Large intestine (tissue), 3 donors: Measurements from ENCODE around the gene CDH13. TPM values are rescaled to one million over a fixed set of nuclear protein-coding genes. Genes with fewer than 3 reads are reported as not detected.

ENCODE experiments used
- DNase-seq, 2 donors: peaks; one replicate each; pipeline versions ENCODE4 v3.0.0 to v3.0.0-alpha.2; 2013
- H3K27ac ChIP-seq: one replicate; pipeline ENCODE4 v1.5.1; 2013; ENCODE audit warnings: low read length
- H3K27me3 ChIP-seq: 2 replicates; pipeline ENCODE4 v1.6.1; 2013; ENCODE audit warnings: low read length; ENCODE audit not compliant: control insufficient read depth, insufficient read depth
- H3K36me3 ChIP-seq: 2 replicates; pipeline ENCODE4 v1.6.1; 2013; ENCODE audit warnings: low read length; ENCODE audit not compliant: control insufficient read depth, insufficient read depth
- H3K4me1 ChIP-seq: one replicate; pipeline ENCODE4 v1.6.1; 2013; ENCODE audit warnings: low read length; ENCODE audit not compliant: control insufficient read depth, insufficient read depth
- H3K4me3 ChIP-seq: one replicate; pipeline ENCODE4 v1.5.1; 2013; ENCODE audit warnings: low read length
- H3K9me3 ChIP-seq: one replicate; pipeline ENCODE4 v1.6.1; 2013; ENCODE audit warnings: mild to moderate bottlenecking, low read depth, low read length, moderate library complexity; ENCODE audit not compliant: control insufficient read depth
- WGBS: methylation state at CpG from one replicate; pipeline ENCODE4 v1.1.5; 2013; ENCODE audit warnings: low lambda C conversion rate; ENCODE audit not compliant: insufficient coverage; 5-methylcytosine and 5-hydroxymethylcytosine counted together
- polyA plus RNA-seq: library from polyadenylated mRNA; unstranded; fragments of 120-200 nt; gene quantifications from one replicate; pipeline ENCODE4 v1.2.1, GENCODE V29; 2013

The CDH13 gene
- polyA plus RNA-seq, 1 donor = 17.1 TPM

- WGBS = no CpG with 5 or more reads among the region's 3 CpGs
- peak in 1 of 2 donors; percentile 16 for DNase-seq
- no peaks in the 10 kb centered on the region for H3K27me3 ChIP-seq
These were observed 9.7 kb downstream of the CDH13 start for GRCh38 chr16:82636485-82636884.

GRCh38 chr16:82636958-82637357 lies 10.2 kb downstream of the CDH13 start:
- Histone ChIP-seq H3K27me3 (no peaks in the 10 kb centered on the region), H3K9me3 (no peaks in the 10 kb centered on the region), H3K27ac (no peak overlapping the region), H3K4me3 (no peak overlapping the region), H3K36me3 (no peaks in the 10 kb centered on the region), H3K4me1 (no peaks in the 10 kb centered on the region)
- no CpG with 5 or more reads among the region's 3 CpGs for WGBS
- no peak for DNase-seq

More at GRCh38 chr16:82636485-82636884, 9.7 kb downstream of the CDH13 start:
- no peaks in the 10 kb centered on the region for H3K36me3 ChIP-seq
- H3K9me3 ChIP-seq = no peaks in the 10 kb centered on the region
- H3K4me1 ChIP-seq = no peaks in the 10 kb centered on the region
- H3K4me3 ChIP-seq = no peak overlapping the region
- no peak overlapping the region for H3K27ac ChIP-seq

GRCh38 chr16:82638095-82638798 lies 11.5 kb downstream of the CDH13 start:
- no peaks in the 10 kb centered on the region for H3K9me3 ChIP-seq
- no peaks in the 10 kb centered on the region for H3K4me1 ChIP-seq
- WGBS = 100% methylated on average over 1 of the region's 4 CpGs
- no peaks in the 10 kb centered on the region for H3K36me3 ChIP-seq
- no peak overlapping the region for H3K4me3 ChIP-seq
- H3K27me3 ChIP-seq = no peaks in the 10 kb centered on the region
- DNase-seq = no peak
- H3K27ac ChIP-seq = no peak overlapping the region

GRCh38 chr16:82639263-82639662 lies 12.5 kb downstream of the CDH13 start:
- no peaks in the 10 kb centered on the region for H3K9me3 ChIP-seq
- WGBS = no CpG with 5 or more reads among the region's 3 CpGs
- no peaks in the 10 kb centered on the region for H3K27me3 ChIP-seq
- DNase-seq = no peak
- no peaks in the 10 kb centered on the region for H3K36me3 ChIP-seq
- no peak overlapping the region for H3K4me3 ChIP-seq
- H3K27ac ChIP-seq = no peak overlapping the region
- no peaks in the 10 kb centered on the region for H3K4me1 ChIP-seq

GRCh38 chr16:82639666-82640336 lies 13.0 kb downstream of the CDH13 start:
- H3K4me3 ChIP-seq = no peak overlapping the region
- no peaks in the 10 kb centered on the region for H3K27me3 ChIP-seq
- no peak overlapping the region for H3K27ac ChIP-seq
- H3K4me1 ChIP-seq = no peaks in the 10 kb centered on the region
- no peaks in the 10 kb centered on the region for H3K9me3 ChIP-seq
- H3K36me3 ChIP-seq = no peaks in the 10 kb centered on the region
- peak in 1 of 2 donors; percentile 45 for DNase-seq
- WGBS = 70% methylated on average over 2 of the region's 9 CpGs

- H3K27me3 ChIP-seq = no peaks in the 10 kb centered on the region
- H3K9me3 ChIP-seq = no peaks in the 10 kb centered on the region
- WGBS = 100% methylated on average over 2 of the region's 6 CpGs
- DNase-seq = no peak
- no peaks in the 10 kb centered on the region for H3K4me1 ChIP-seq
- H3K27ac ChIP-seq = no peak overlapping the region
- no peaks in the 10 kb centered on the region for H3K36me3 ChIP-seq
- no peak overlapping the region for H3K4me3 ChIP-seq
These were observed 14.7 kb downstream of the CDH13 start for GRCh38 chr16:82641336-82641984.

GRCh38 chr16:82643136-82643535 lies 16.4 kb downstream of the CDH13 start:
- Histone ChIP-seq H3K36me3 (no peaks in the 10 kb centered on the region), H3K4me3 (no peak overlapping the region), H3K4me1 (no peaks in the 10 kb centered on the region), H3K9me3 (no peaks in the 10 kb centered on the region), H3K27ac (no peak overlapping the region), H3K27me3 (no peaks in the 10 kb centered on the region)
- peak in 1 of 2 donors; percentile 39 for DNase-seq
- no CpG with 5 or more reads among the region's 4 CpGs for WGBS

GRCh38 chr16:82643936-82644630 lies 17.3 kb downstream of the CDH13 start:
- Histone ChIP-seq H3K27ac (no peak overlapping the region), H3K9me3 (no peaks in the 10 kb centered on the region), H3K4me3 (no peak overlapping the region), H3K27me3 (no peaks in the 10 kb centered on the region), H3K36me3 (no peaks in the 10 kb centered on the region), H3K4me1 (no peaks in the 10 kb centered on the region)
- WGBS = 100% methylated on average over 1 of the region's 10 CpGs
- no peak for DNase-seq

GRCh38 chr16:82646504-82646903 lies 19.7 kb downstream of the CDH13 start:
- 93% methylated on average over 2 of the region's 3 CpGs for WGBS
- Histone ChIP-seq H3K9me3 (no peaks in the 10 kb centered on the region), H3K27ac (no peak overlapping the region), H3K4me1 (peaks cover 1% of the 10 kb centered on the region), H3K4me3 (no peak overlapping the region), H3K36me3 (no peaks in the 10 kb centered on the region), H3K27me3 (no peaks in the 10 kb centered on the region)
- no peak for DNase-seq

GRCh38 chr16:82649766-82650165 lies 23.0 kb downstream of the CDH13 start:
- no peaks in the 10 kb centered on the region for H3K9me3 ChIP-seq
- H3K27me3 ChIP-seq = no peaks in the 10 kb centered on the region
- peaks cover 33% of the 10 kb centered on the region for H3K4me1 ChIP-seq
- DNase-seq = no peak
- 100% methylated on average over 1 of the region's 3 CpGs for WGBS
- H3K4me3 ChIP-seq = no peak overlapping the region
- H3K27ac ChIP-seq = no peak overlapping the region
- H3K36me3 ChIP-seq = no peaks in the 10 kb centered on the region
